Measurements from ENCODE around the gene WDR45B. TPM values are rescaled to one million over a fixed set of nuclear protein-coding genes. Genes with fewer than 3 reads are reported as not detected.

WDR45B gene
- total RNA-seq, 1 experiment from 2014 or later = 132 TPM

DNA sequence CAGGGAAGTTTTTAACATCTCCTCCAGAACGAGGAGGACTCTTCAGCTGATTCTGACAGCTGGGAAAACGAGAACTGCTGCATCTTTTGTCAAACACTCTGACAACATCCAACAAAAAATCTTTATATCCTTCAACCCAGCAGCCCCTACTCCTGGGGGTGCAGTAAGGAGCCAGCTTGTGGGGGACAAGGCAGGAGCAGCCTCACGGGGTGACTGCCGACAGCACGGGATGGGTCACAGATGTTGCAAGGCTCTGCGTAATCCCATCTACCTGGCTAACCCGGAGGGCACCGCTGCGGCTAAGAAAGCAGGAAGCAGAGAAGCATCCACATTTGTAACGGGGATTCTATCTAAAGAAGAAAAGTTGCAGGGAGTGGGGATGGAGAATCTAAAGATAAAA, 28.6 kb downstream of the WDR45B start:
- TF ChIP-seq CTCF (IDR thresholded peaks at IDR 0.05) (no peak), POLR2AphosphoS5 (IDR thresholded peaks at IDR 0.05; ENCODE audit: low read depth, low read length) (no peak), TCF7L2 (IDR thresholded peaks at IDR 0.05; ENCODE audit: low read depth, low read length) (no peak), SIN3A (IDR thresholded peaks at IDR 0.05; ENCODE audit: borderline replicate concordance, insufficient read depth, low read depth, low read length) (no peak)
- TF ChIP-seq, protein P1, sequence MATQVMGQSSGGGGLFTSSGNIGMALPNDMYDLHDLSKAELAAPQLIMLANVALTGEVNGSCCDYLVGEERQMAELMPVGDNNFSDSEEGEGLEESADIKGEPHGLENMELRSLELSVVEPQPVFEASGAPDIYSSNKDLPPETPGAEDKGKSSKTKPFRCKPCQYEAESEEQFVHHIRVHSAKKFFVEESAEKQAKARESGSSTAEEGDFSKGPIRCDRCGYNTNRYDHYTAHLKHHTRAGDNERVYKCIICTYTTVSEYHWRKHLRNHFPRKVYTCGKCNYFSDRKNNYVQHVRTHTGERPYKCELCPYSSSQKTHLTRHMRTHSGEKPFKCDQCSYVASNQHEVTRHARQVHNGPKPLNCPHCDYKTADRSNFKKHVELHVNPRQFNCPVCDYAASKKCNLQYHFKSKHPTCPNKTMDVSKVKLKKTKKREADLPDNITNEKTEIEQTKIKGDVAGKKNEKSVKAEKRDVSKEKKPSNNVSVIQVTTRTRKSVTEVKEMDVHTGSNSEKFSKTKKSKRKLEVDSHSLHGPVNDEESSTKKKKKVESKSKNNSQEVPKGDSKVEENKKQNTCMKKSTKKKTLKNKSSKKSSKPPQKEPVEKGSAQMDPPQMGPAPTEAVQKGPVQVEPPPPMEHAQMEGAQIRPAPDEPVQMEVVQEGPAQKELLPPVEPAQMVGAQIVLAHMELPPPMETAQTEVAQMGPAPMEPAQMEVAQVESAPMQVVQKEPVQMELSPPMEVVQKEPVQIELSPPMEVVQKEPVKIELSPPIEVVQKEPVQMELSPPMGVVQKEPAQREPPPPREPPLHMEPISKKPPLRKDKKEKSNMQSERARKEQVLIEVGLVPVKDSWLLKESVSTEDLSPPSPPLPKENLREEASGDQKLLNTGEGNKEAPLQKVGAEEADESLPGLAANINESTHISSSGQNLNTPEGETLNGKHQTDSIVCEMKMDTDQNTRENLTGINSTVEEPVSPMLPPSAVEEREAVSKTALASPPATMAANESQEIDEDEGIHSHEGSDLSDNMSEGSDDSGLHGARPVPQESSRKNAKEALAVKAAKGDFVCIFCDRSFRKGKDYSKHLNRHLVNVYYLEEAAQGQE (IDR thresholded peaks at IDR 0.05; ENCODE audit: insufficient read depth in 1 of 2, low read depth in 2 of 2, low read length in 1 of 2) = no peak
- Histone ChIP-seq H3K4me1 (ENCODE audit: control insufficient read depth, insufficient read depth, low read length) (no peaks in the 10 kb centered on the region), H3K36me3 (ENCODE audit: control insufficient read depth, insufficient read depth, low read length) (peaks cover 24% of the 10 kb centered on the region), H3K9me3 (ENCODE audit: control insufficient read depth, insufficient read depth, low read depth, low read length) (no peaks in the 10 kb centered on the region), H3K27me3 (ENCODE audit: control insufficient read depth, insufficient read depth, low read length) (no peaks in the 10 kb centered on the region), H3K27ac (ENCODE audit: low read length) (no peak overlapping the region), H3K4me3 (ENCODE audit: low read depth in 2 of 2, low read length in 2 of 2) (no peak overlapping the region)
- CTCF ChIA-PET = no interaction called here
- DNase-seq (ENCODE audit: low read depth, low spot score) (no peak), ATAC-seq (no peak)
- POLR2A ChIA-PET = no interaction called here
- BruUV-seq (replicated peaks) = no TSS peak
- in situ Hi-C loops (cut with HindIII; ENCODE audit: low pct_unique_long_range_greater_than_20kb, low sequenced_read_pairs) = no loop called here
- intact Hi-C loops (cut with micrococcal nuclease; ENCODE audit: unreplicated experiment) = no loop called here

GRCh38 chr17:82619211-82619610, 29.0 kb downstream of the WDR45B start:
- in situ Hi-C loops (cut with HindIII; ENCODE audit: low pct_unique_long_range_greater_than_20kb, low sequenced_read_pairs) = no loop called here
- TF ChIP-seq SIN3A (IDR thresholded peaks at IDR 0.05; ENCODE audit: borderline replicate concordance, insufficient read depth, low read depth, low read length) (no peak), TCF7L2 (IDR thresholded peaks at IDR 0.05; ENCODE audit: low read depth, low read length) (no peak), CTCF (IDR thresholded peaks at IDR 0.05) (no peak), POLR2AphosphoS5 (IDR thresholded peaks at IDR 0.05; ENCODE audit: low read depth, low read length) (no peak)
- TF ChIP-seq, protein P1 (IDR thresholded peaks at IDR 0.05; ENCODE audit: insufficient read depth in 1 of 2, low read depth in 2 of 2, low read length in 1 of 2) = no peak
- ChIA-PET CTCF (no interaction called here), POLR2A (no interaction called here)
- Histone ChIP-seq H3K27ac (ENCODE audit: low read length) (no peak overlapping the region), H3K9me3 (ENCODE audit: control insufficient read depth, insufficient read depth, low read depth, low read length) (no peaks in the 10 kb centered on the region), H3K27me3 (ENCODE audit: control insufficient read depth, insufficient read depth, low read length) (no peaks in the 10 kb centered on the region), H3K36me3 (ENCODE audit: control insufficient read depth, insufficient read depth, low read length) (peaks cover 24% of the 10 kb centered on the region), H3K4me3 (ENCODE audit: low read depth in 2 of 2, low read length in 2 of 2) (no peak overlapping the region), H3K4me1 (ENCODE audit: control insufficient read depth, insufficient read depth, low read length) (no peaks in the 10 kb centered on the region)
- DNase-seq (ENCODE audit: low read depth, low spot score) = no peak
- intact Hi-C loops (cut with micrococcal nuclease; ENCODE audit: unreplicated experiment) = no loop called here
- ATAC-seq = no peak
- no TSS peak for BruUV-seq (replicated peaks)
